Kidney (tissue), 14 donors: Measurements from ENCODE around the gene LMO4. TPM values are rescaled to one million over a fixed set of nuclear protein-coding genes. Genes with fewer than 3 reads are reported as not detected.

Experiments used
- DNase-seq, 5 donors: peaks; one replicate each; pipeline ENCODE4 v3.0.0-alpha.2; 2013 to 2020
- FAIRE-seq: peaks from 2 replicates; lab custom pipeline; 2012; peaks lifted over from hg19 to GRCh38; lab: Jason Lieb, UNC
- H3K27ac ChIP-seq, 2 donors: one replicate each; pipeline ENCODE4 v1.7.0; 2013; ENCODE audit warnings: low read depth in 2 of 2, low read length in 2 of 2, inconsistent platforms in 1 of 2
- H3K27me3 ChIP-seq: one replicate; pipeline ENCODE4 v1.7.1; 2013; ENCODE audit warnings: low read length, inconsistent platforms; ENCODE audit not compliant: control insufficient read depth, insufficient read depth
- H3K36me3 ChIP-seq, 3 donors: one replicate each; pipeline versions ENCODE4 v1.7.0 to v1.7.1; 2013; ENCODE audit warnings: low read length in 3 of 3, control low read depth in 1 of 3, inconsistent platforms in 1 of 3; ENCODE audit not compliant: insufficient read depth in 3 of 3, control insufficient read depth in 2 of 3
- H3K4me1 ChIP-seq, 3 donors: one replicate each; pipeline versions ENCODE4 v1.7.0 to v1.7.1; 2013; ENCODE audit warnings: low read length in 3 of 3, inconsistent platforms in 1 of 3, low read depth in 1 of 3; ENCODE audit not compliant: control insufficient read depth in 2 of 3, insufficient read depth in 2 of 3
- H3K4me3 ChIP-seq, 3 donors: one replicate each; pipeline versions ENCODE4 v1.7.0 to v1.8.1; 2013; ENCODE audit warnings: low read length in 3 of 3, control low read depth in 1 of 3, inconsistent platforms in 1 of 3
- H3K9ac ChIP-seq, 3 donors: one replicate each; pipeline versions ENCODE4 v1.7.0 to v1.7.1; 2013; ENCODE audit warnings: low read length in 3 of 3, control low read depth in 1 of 3, inconsistent platforms in 1 of 3
- H3K9me3 ChIP-seq, 3 donors: one replicate each; pipeline versions ENCODE4 v1.7.0 to v1.7.1; 2013; ENCODE audit warnings: low read length in 3 of 3, control low read depth in 1 of 3, inconsistent platforms in 1 of 3; ENCODE audit not compliant: control insufficient read depth in 2 of 3, insufficient read depth in 1 of 3
- intact Hi-C: fragments of 100-400 bp; cut with DNase I; formaldehyde crosslinking; loops from one replicate; pipeline ENCODE4 v1.11.1; 2022
- polyA plus RNA-seq: library from polyadenylated mRNA; stranded (reverse); fragments of 350-450 nt; fragmentation: Illumina TruSeq; extraction: RNeasy Lipid Tissue Mini Kit (QIAGEN cat#74804); gene quantifications from one replicate; pipeline ENCODE4 v1.2.3, GENCODE V29; 2014; ENCODE audit warnings: low read depth, low replicate concordance; ENCODE audit not compliant: insufficient read depth
- total RNA-seq: library from RNA; stranded (reverse); fragmentation: NEBNext Ultra II Directional; extraction: Animal tissue kit (Norgen Biotek cat#: 25700); gene quantifications from one replicate; pipeline ENCODE4 v1.2.1, GENCODE V29; 2021
- TF ChIP-seq, protein P1 (sequence below): IDR thresholded peaks from 3 replicates; pipeline ENCODE4 v1.5.1; 2012; ENCODE audit warnings: mild to moderate bottlenecking, moderate library complexity, borderline replicate concordance; ENCODE audit not compliant: insufficient read depth; ENCODE audit errors: extremely low read depth
- donor health status: control.
- donor health status: control.
- donor health status: control.
- donor health status: control.
- donor health status: control.
- donor health status: DM: yes; HTN: yes; CAD: no.
- donor health status: Normal renal cell carcinoma (clear cell type).

LMO4 gene
- total and polyA plus RNA-seq, 2 donors from 2014 or later = 39.1 to 56.2 TPM

- no peak for FAIRE-seq
- TF ChIP-seq, protein P1, sequence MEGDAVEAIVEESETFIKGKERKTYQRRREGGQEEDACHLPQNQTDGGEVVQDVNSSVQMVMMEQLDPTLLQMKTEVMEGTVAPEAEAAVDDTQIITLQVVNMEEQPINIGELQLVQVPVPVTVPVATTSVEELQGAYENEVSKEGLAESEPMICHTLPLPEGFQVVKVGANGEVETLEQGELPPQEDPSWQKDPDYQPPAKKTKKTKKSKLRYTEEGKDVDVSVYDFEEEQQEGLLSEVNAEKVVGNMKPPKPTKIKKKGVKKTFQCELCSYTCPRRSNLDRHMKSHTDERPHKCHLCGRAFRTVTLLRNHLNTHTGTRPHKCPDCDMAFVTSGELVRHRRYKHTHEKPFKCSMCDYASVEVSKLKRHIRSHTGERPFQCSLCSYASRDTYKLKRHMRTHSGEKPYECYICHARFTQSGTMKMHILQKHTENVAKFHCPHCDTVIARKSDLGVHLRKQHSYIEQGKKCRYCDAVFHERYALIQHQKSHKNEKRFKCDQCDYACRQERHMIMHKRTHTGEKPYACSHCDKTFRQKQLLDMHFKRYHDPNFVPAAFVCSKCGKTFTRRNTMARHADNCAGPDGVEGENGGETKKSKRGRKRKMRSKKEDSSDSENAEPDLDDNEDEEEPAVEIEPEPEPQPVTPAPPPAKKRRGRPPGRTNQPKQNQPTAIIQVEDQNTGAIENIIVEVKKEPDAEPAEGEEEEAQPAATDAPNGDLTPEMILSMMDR = no peak
These were observed 33.6 kb downstream of the LMO4 start for GRCh38 chr1:87362063-87362833.

GRCh38 chr1:87362834-87363426 lies 34.2 kb downstream of the LMO4 start:
- TF ChIP-seq, protein P1 = no peak
- Histone ChIP-seq H3K27me3 (no peaks in the 10 kb centered on the region), H3K4me3 (no peak overlapping the region), H3K27ac (no peak overlapping the region), H3K36me3 (no peaks in the 10 kb centered on the region), H3K9me3 (no peaks in the 10 kb centered on the region), H3K4me1 (no peaks in the 10 kb centered on the region), H3K9ac (no peak overlapping the region)
- DNase-seq = no peak
- intact Hi-C loops = no loop called here
- FAIRE-seq = no peak

More at GRCh38 chr1:87362063-87362833, 33.6 kb downstream of the LMO4 start:
- Histone ChIP-seq H3K27me3 (no peaks in the 10 kb centered on the region), H3K27ac (no peak overlapping the region), H3K9ac (no peak overlapping the region), H3K4me3 (no peak overlapping the region), H3K36me3 (no peaks in the 10 kb centered on the region), H3K9me3 (no peaks in the 10 kb centered on the region), H3K4me1 (no peaks in the 10 kb centered on the region)
- intact Hi-C loops = no loop called here
- DNase-seq = no peak

- H3K4me3 ChIP-seq = no peak overlapping the region
- intact Hi-C loops = no loop called here
- no peaks in the 10 kb centered on the region for H3K36me3 ChIP-seq
- FAIRE-seq (no peak), DNase-seq (no peak)
- no peak overlapping the region for H3K27ac ChIP-seq
- no peak overlapping the region for H3K9ac ChIP-seq
- H3K9me3 ChIP-seq = no peaks in the 10 kb centered on the region
- no peaks in the 10 kb centered on the region for H3K27me3 ChIP-seq
- H3K4me1 ChIP-seq = no peaks in the 10 kb centered on the region
- TF ChIP-seq, protein P1 = no peak
These were observed 38.9 kb downstream of the LMO4 start for GRCh38 chr1:87367549-87367948.
